Measurements from ENCODE around the gene RAB6B. TPM values are rescaled to one million over a fixed set of nuclear protein-coding genes. Genes with fewer than 3 reads are reported as not detected.

Gene RAB6B
- total and polyA plus RNA-seq, 7 donors: 0.93 to 3.8 (median 2.0) TPM

DNA sequence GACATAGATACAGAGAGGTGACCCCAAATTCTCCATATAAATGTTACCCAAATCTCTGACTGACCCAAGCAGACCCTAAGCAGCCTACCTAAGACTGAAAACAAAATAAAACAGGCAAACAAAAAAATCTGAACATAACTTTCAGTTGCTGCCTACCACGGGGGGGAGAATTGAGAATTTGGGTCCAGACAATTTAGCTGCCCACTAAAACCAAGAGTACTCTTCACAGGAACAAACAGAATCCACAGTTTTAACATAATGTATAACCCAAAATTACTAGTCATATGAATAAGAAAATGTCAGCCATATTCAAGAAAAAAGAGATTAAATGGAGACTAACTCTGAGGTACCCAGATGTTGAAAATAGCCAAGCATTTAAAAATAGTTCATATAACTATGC, 45.6 kb downstream of the RAB6B start:
- TF ChIP-seq, protein P1, sequence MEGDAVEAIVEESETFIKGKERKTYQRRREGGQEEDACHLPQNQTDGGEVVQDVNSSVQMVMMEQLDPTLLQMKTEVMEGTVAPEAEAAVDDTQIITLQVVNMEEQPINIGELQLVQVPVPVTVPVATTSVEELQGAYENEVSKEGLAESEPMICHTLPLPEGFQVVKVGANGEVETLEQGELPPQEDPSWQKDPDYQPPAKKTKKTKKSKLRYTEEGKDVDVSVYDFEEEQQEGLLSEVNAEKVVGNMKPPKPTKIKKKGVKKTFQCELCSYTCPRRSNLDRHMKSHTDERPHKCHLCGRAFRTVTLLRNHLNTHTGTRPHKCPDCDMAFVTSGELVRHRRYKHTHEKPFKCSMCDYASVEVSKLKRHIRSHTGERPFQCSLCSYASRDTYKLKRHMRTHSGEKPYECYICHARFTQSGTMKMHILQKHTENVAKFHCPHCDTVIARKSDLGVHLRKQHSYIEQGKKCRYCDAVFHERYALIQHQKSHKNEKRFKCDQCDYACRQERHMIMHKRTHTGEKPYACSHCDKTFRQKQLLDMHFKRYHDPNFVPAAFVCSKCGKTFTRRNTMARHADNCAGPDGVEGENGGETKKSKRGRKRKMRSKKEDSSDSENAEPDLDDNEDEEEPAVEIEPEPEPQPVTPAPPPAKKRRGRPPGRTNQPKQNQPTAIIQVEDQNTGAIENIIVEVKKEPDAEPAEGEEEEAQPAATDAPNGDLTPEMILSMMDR (IDR thresholded peaks at IDR 0.05): no peak
- no peak overlapping the region for H3K4me3 ChIP-seq
- H3K27me3 ChIP-seq (ENCODE audit: insufficient read depth in 3 of 3, low read length in 2 of 3): no peaks in the 10 kb centered on the region
- ATAC-seq (no peak), DNase-seq (no peak)
- no peaks in the 10 kb centered on the region for H3K9me3 ChIP-seq
- intact Hi-C loops (cut with DNase I): no loop called here
- H3K27ac ChIP-seq: no peak overlapping the region
- H3K36me3 ChIP-seq (ENCODE audit: insufficient read depth in 1 of 2, low read depth in 1 of 2): no peaks in the 10 kb centered on the region
- 91 to 97% (median 93%) methylated on average over 1 of the region's 1 CpG for WGBS, 3 donors
- H3K4me1 ChIP-seq: no peaks in the 10 kb centered on the region

DNA sequence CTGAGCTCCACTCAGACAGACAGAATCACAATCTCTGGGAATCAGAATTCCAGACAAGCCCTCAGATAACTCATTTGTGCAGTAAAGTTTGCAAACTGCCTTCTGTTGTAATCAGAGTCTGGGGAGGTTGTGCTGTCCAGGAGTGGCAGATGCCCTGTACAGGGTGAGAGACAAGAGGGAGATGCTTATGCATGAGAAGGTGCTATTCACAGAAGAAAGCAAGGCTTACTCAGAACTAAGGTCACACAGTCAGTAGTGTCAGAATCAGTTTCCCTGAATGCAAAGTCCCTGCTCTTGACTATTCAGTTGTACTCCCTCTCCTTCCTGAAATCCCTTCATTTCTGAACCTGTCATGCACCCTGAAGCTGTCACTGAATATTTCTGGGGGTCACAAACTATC, 46.3 kb downstream of the RAB6B start:
- H3K36me3 ChIP-seq (ENCODE audit: insufficient read depth in 1 of 2, low read depth in 1 of 2): no peaks in the 10 kb centered on the region
- no peak for DNase-seq
- ATAC-seq: no peak
- H3K4me3 ChIP-seq: no peak overlapping the region
- no peaks in the 10 kb centered on the region for H3K27me3 ChIP-seq (ENCODE audit: insufficient read depth in 3 of 3, low read length in 2 of 3)
- no peaks in the 10 kb centered on the region for H3K9me3 ChIP-seq
- H3K4me1 ChIP-seq: no peaks in the 10 kb centered on the region
- TF ChIP-seq, protein P1 (IDR thresholded peaks at IDR 0.05): no peak
- intact Hi-C loops (cut with DNase I): no loop called here
- no peak overlapping the region for H3K27ac ChIP-seq

DNA sequence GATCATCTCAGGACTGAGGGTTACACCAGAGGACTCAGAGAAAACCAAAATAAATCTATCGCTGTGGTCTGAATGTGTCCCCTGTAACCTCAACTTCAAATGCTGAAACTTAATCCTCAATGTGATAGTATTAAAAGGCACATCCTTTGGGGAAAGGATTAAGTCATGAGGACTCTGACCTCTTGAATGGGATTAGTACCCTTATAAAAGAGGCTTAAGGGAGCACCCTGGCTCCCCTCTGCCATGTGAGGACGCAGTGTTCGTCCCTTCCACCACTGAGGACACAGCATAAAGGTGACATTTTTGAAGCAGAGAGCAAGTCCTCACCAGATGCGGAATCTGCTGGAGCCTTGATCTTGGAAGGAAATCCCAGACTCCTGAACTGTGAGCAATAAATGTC, 50.6 kb downstream of the RAB6B start:
- no peaks in the 10 kb centered on the region for H3K36me3 ChIP-seq (ENCODE audit: insufficient read depth in 1 of 2, low read depth in 1 of 2)
- intact Hi-C loops (cut with DNase I): no loop called here
- ATAC-seq: no peak
- WGBS, 3 donors: 77 to 89% (median 88%) methylated on average over 4 of the region's 4 CpGs
- H3K9me3 ChIP-seq: no peaks in the 10 kb centered on the region
- TF ChIP-seq, protein P1 (IDR thresholded peaks at IDR 0.05): no peak
- no peak for DNase-seq
- H3K27ac ChIP-seq: no peak overlapping the region
- H3K4me3 ChIP-seq: no peak overlapping the region
- H3K4me1 ChIP-seq: no peaks in the 10 kb centered on the region
- H3K27me3 ChIP-seq (ENCODE audit: insufficient read depth in 3 of 3, low read length in 2 of 3): no peaks in the 10 kb centered on the region

DNA sequence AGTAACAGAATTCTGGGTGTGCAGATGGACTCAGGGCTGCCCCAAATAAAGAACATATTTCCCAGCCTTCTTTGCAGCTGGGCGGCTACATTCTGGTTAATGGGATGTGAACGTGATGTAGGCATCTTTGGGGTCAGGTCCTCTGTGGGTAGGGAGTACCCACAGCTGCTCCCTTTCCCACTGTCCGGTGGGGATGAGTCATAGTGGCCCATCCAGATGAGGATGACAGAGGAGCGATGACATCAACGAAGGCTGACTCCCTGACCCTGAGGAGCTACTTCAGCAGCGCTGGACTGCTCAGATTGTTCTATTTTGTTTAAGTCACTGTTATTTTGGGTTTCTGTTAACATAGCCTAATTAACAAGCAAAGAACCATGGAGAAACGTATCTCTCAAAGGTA, 52.0 kb downstream of the RAB6B start:
- intact Hi-C loops (cut with DNase I): no loop called here
- no peak for DNase-seq

DNA sequence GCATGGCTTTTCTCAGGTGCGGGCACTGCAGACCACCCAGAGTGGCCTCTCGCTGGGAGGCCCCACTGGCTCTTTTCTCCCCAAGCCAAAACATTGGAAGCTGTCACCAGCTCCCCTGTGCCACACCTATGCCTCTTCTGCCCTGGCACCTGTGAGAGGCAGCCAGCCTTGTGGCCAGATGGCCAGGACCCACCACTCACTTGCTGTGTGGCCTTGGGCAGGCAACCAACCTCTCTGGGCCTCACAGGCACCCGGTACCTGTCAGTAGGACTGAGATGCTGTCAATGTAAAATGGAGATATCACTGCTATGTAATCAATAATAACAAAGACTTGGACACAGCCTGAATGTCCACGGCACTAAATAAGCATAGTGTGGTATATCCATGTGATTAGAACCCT, 53.5 kb downstream of the RAB6B start:
- Histone ChIP-seq H3K4me3 (no peak overlapping the region), H3K27me3 (ENCODE audit: insufficient read depth in 3 of 3, low read length in 2 of 3) (no peaks in the 10 kb centered on the region), H3K9me3 (no peaks in the 10 kb centered on the region), H3K36me3 (ENCODE audit: insufficient read depth in 1 of 2, low read depth in 1 of 2) (no peaks in the 10 kb centered on the region), H3K4me1 (no peaks in the 10 kb centered on the region), H3K27ac (no peak overlapping the region)
- TF ChIP-seq, protein P1 (IDR thresholded peaks at IDR 0.05): no peak
- ATAC-seq (no peak), DNase-seq (no peak)
- 85 to 90% (median 86%) methylated on average over 4 of the region's 4 CpGs for WGBS, 3 donors
- intact Hi-C loops (cut with DNase I): no loop called here

More for the DNA sequence above, 52.0 kb downstream of the RAB6B start:
- Histone ChIP-seq H3K27ac (no peak overlapping the region), H3K27me3 (ENCODE audit: insufficient read depth in 3 of 3, low read length in 2 of 3) (no peaks in the 10 kb centered on the region), H3K9me3 (no peaks in the 10 kb centered on the region), H3K36me3 (ENCODE audit: insufficient read depth in 1 of 2, low read depth in 1 of 2) (no peaks in the 10 kb centered on the region), H3K4me3 (no peak overlapping the region), H3K4me1 (no peaks in the 10 kb centered on the region)
- TF ChIP-seq, protein P1 (IDR thresholded peaks at IDR 0.05): no peak
- ATAC-seq: no peak
- WGBS, 3 donors: 71 to 74% (median 73%) methylated on average over 7 of the region's 7 CpGs
